ENCODE measurements around the gene NEGR1.

The NEGR1 gene

GRCh38 chr1:72282271-72283021 is at the start of gene NEGR1:
NEGR1 (minus strand) TSS chr1:72282539.
- peak; percentile 10 for TF ChIP-seq CTCF (IDR thresholded peaks at IDR 0.05; ENCODE audit: insufficient read depth, low read length, poor library complexity, severe bottlenecking)
- no peaks in the 10 kb centered on the region for H3K36me3 ChIP-seq (ENCODE audit: control insufficient read depth, insufficient read depth, low read length)
- peak; percentile 57 for DNase-seq (ENCODE audit: extremely low read depth, insufficient read length)
- no peaks in the 10 kb centered on the region; the same call in 1 of the 2 replicates for H3K27me3 ChIP-seq (replicated peaks; ENCODE audit: control insufficient read depth, insufficient read depth, low read length)
- peak within 1 kb of the TSS; percentile 36 for H3K4me3 ChIP-seq (replicated peaks; ENCODE audit: low read depth, low read length)

- no peak for TF ChIP-seq CTCF (IDR thresholded peaks at IDR 0.05; ENCODE audit: insufficient read depth, low read length, poor library complexity, severe bottlenecking)
- no peaks in the 10 kb centered on the region for H3K36me3 ChIP-seq (ENCODE audit: control insufficient read depth, insufficient read depth, low read length)
- DNase-seq (ENCODE audit: extremely low read depth, insufficient read length): no peak
- no peak overlapping the region for H3K4me3 ChIP-seq (replicated peaks; ENCODE audit: low read depth, low read length)
- H3K27me3 ChIP-seq (replicated peaks; ENCODE audit: control insufficient read depth, insufficient read depth, low read length): no peaks in the 10 kb centered on the region
Observed at GRCh38 chr1:72326494-72326893, 44.2 kb upstream of the NEGR1 start.

- TF ChIP-seq CTCF (IDR thresholded peaks at IDR 0.05; ENCODE audit: insufficient read depth, low read length, poor library complexity, severe bottlenecking): no peak
- H3K27me3 ChIP-seq (replicated peaks; ENCODE audit: control insufficient read depth, insufficient read depth, low read length): no peaks in the 10 kb centered on the region
- H3K4me3 ChIP-seq (replicated peaks; ENCODE audit: low read depth, low read length): no peak overlapping the region
- no peaks in the 10 kb centered on the region for H3K36me3 ChIP-seq (ENCODE audit: control insufficient read depth, insufficient read depth, low read length)
- no peak for DNase-seq (ENCODE audit: extremely low read depth, insufficient read length)
Observed at GRCh38 chr1:72324451-72324850, 42.1 kb upstream of the NEGR1 start.

- Histone ChIP-seq H3K4me3 (replicated peaks; ENCODE audit: low read depth, low read length) (no peak overlapping the region), H3K27me3 (replicated peaks; ENCODE audit: control insufficient read depth, insufficient read depth, low read length) (no peaks in the 10 kb centered on the region), H3K36me3 (ENCODE audit: control insufficient read depth, insufficient read depth, low read length) (no peaks in the 10 kb centered on the region)
- TF ChIP-seq CTCF (IDR thresholded peaks at IDR 0.05; ENCODE audit: insufficient read depth, low read length, poor library complexity, severe bottlenecking): no peak
- no peak for DNase-seq (ENCODE audit: extremely low read depth, insufficient read length)
Observed at GRCh38 chr1:72322910-72323309, 40.6 kb upstream of the NEGR1 start.

GRCh38 chr1:72296501-72296900 is 14.2 kb upstream of the NEGR1 start:
- DNase-seq (ENCODE audit: extremely low read depth, insufficient read length): no peak
- Histone ChIP-seq H3K36me3 (ENCODE audit: control insufficient read depth, insufficient read depth, low read length) (no peaks in the 10 kb centered on the region), H3K4me3 (replicated peaks; ENCODE audit: low read depth, low read length) (no peak overlapping the region), H3K27me3 (replicated peaks; ENCODE audit: control insufficient read depth, insufficient read depth, low read length) (no peaks in the 10 kb centered on the region)
- TF ChIP-seq CTCF (IDR thresholded peaks at IDR 0.05; ENCODE audit: insufficient read depth, low read length, poor library complexity, severe bottlenecking): no peak
